Measurements from ENCODE around the gene PPP1R14B.

The PPP1R14B gene

DNA sequence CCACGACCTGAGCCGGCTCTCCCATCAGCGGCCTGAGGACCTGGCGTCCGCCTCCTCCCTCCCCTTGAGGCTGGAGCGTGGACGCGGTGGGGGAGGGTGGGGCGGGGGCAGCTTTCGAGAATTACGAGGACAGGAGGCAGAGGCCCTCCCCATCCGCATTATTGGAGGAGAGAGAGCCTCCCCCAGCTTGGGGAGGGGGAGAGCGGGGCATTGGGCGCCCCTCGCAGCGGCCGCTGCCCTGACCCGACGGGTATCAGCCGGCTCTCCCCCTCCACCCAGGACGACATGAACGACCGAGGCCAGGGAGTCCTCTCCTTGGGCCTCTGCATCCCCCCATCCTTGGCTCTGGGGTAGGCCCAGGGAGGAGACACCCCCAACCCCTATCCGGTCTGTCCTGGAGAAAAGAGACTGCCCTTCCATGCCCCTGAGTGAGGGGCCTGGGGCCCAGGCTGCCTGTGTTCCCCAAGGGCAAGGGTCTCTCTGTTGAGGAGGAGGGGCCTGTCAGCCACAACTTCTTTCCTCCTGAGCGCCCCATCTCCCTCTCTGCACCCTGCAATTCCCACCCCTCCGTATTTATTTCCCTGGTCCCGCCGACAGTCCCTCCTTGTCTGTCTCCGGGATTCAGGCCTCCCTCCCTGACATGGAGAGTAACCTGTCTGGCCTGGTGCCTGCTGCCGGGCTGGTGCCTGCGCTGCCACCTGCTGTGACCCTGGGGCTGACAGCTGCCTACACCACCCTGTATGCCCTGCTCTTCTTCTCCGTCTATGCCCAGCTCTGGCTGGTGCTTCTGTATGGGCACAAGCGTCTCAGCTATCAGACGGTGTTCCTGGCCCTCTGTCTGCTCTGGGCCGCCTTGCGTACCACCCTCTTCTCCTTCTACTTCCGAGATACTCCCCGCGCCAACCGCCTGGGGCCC lies 39.4 kb upstream of the PPP1R14B start:
- ChIA-PET POLR2A (interaction anchor here (1.2 to 2.9 kb wide), 2 partner anchors 16 to 39 kb away, joined by 3 to 30 read pairs; no protein-coding TSS in a partner anchor), CTCF (interaction anchor here (1.0 to 6.4 kb wide), 8 partner anchors 9 to 81 kb away, joined by 3 to 42 read pairs (median 4); partner anchors contain the start of gene CATSPERZ)
- Histone ChIP-seq H3K4me3 (ENCODE audit: control insufficient read depth in 1 of 7, extremely low read depth in 1 of 7, insufficient read depth in 4 of 7, low read depth in 2 of 7, low read length in 6 of 7) (peak overlapping the region; percentile 13 to 92 (median 81)), H3K27me3 (replicated peaks in 2 of 5; ENCODE audit: control insufficient read depth in 4 of 5, insufficient read depth in 5 of 5, low read length in 4 of 5) (peaks cover 0 to 19% (median 8%) of the 10 kb centered on the region in 5 experiments), H3K27ac (ENCODE audit: insufficient read depth in 1 of 2, low read depth in 1 of 2, low read length in 2 of 2, poor library complexity in 1 of 2, severe bottlenecking in 2 of 2) (peak overlapping the region; percentile 98 to 99), H3K4me1 (ENCODE audit: control extremely low read depth in 1 of 4, control insufficient read depth in 4 of 4, insufficient read depth in 4 of 4, low read length in 3 of 4) (peaks cover 0 to 22% (median 20%) of the 10 kb centered on the region in 4 experiments), H3K36me3 (ENCODE audit: control insufficient read depth in 4 of 4, insufficient read depth in 4 of 4, low read length in 3 of 4) (peaks cover 0 to 11% (median 2%) of the 10 kb centered on the region in 4 experiments), H3K9me3 (ENCODE audit: control extremely low read depth in 1 of 5, control insufficient read depth in 4 of 5, insufficient read depth in 2 of 5, low read depth in 1 of 5, low read length in 4 of 5) (no peaks in the 10 kb centered on the region)
- peak in 2 of 3 donors; percentile 43 to 48 for DNase-seq
- 39% methylated on average over 28 of the region's 40 CpGs for WGBS (ENCODE audit: insufficient coverage)

DNA sequence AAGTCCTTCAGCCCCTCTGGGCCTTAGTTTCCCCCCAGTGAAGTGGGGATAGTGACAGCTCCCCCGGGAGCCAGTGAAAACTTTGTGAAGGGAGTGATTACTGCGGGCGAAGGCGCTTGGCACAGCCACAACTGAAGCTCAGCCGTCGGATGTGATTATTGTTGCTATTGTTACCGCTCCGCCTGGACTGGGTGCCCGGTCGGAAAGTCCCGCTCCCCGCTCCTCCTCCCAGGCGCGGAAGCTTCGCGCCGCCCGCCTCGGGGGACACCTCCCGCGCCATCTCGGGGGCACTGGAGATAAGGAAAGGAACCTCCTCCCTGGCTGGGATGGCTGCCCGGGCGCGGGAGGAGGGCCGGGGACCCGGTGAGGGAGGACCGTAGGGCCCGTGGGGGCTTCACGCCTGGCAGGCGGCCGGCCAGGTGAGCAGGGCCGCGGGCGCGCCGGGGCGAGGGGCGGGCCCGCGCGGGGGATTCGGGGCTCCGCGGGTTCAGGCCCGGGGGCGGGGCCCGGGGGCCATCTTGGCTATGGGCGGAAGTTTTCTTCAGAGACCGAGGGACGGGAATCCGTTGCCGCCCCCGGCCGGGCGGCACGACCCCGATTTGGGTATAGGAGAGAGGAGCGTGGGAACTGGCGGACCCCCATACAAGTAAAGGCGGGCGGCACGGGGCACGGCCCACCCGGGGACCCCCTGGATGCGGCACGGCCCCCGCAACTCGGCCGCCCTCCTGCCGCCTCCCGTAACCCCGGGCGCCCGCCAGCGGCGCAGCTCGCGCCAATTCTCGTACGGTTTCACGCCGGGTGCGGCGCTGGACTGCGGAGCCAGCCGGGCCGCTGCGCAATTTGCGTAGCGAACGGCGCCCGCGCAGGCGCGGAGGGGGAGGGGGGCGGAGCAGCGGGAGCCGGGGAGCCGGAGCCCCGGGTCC lies 38.5 kb upstream of the PPP1R14B start, which contains the start of gene GPR137:
Gene GPR137, plus strand, starts transcription at position 887 of the 923 bp plus-strand sequence. CDS start 677 bp downstream, outside the sequence.
- peak; percentile 81 to 91 (median 89) for DNase-seq
- peak within 1 kb of the TSS; percentile 54 to 92 (median 81) for H3K4me3 ChIP-seq (ENCODE audit: control insufficient read depth in 1 of 7, extremely low read depth in 1 of 7, insufficient read depth in 4 of 7, low read depth in 2 of 7, low read length in 6 of 7)
- CTCF ChIA-PET = interaction anchor here (0.8 to 6.4 kb wide), 8 partner anchors 8 to 78 kb away, joined by 3 to 42 read pairs (median 4); partner anchors contain the start of genes CATSPERZ and TRMT112
- peaks cover 0 to 10% (median 0%) of the 10 kb centered on the region in 5 experiments for H3K27me3 ChIP-seq (replicated peaks in 2 of 5; ENCODE audit: control insufficient read depth in 4 of 5, insufficient read depth in 5 of 5, low read length in 4 of 5)
- POLR2A ChIA-PET = interaction anchor here (0.6 to 2.9 kb wide), 6 partner anchors 15 to 1135 kb away, joined by 3 to 30 read pairs (median 3); partner anchors contain the start of genes FKBP2 and PPP1R14B
- peak within 1 kb of the TSS; percentile 98 to 99 for H3K27ac ChIP-seq (ENCODE audit: insufficient read depth in 1 of 2, low read depth in 1 of 2, low read length in 2 of 2, poor library complexity in 1 of 2, severe bottlenecking in 2 of 2)
- H3K4me1 ChIP-seq (ENCODE audit: control extremely low read depth in 1 of 4, control insufficient read depth in 4 of 4, insufficient read depth in 4 of 4, low read length in 3 of 4) = peaks cover 0 to 21% (median 20%) of the 10 kb centered on the region in 4 experiments
- under 1% methylated on average over 63 of the region's 102 CpGs for WGBS (ENCODE audit: insufficient coverage)
- H3K36me3 ChIP-seq (ENCODE audit: control insufficient read depth in 4 of 4, insufficient read depth in 4 of 4, low read length in 3 of 4) = peaks cover 0 to 12% (median 2%) of the 10 kb centered on the region in 4 experiments
- no peaks in the 10 kb centered on the region for H3K9me3 ChIP-seq (ENCODE audit: control extremely low read depth in 1 of 5, control insufficient read depth in 4 of 5, insufficient read depth in 2 of 5, low read depth in 1 of 5, low read length in 4 of 5)

GRCh38 chr11:64284048-64284961 lies 37.6 kb upstream of the PPP1R14B start, which contains the start of gene BAD:
Gene BAD (minus strand): TSS chr11:64284665. CDS start chr11:64284368, 297 bp downstream.
- 6% methylated on average over 29 of the region's 44 CpGs for WGBS (ENCODE audit: insufficient coverage)
- POLR2A ChIA-PET = interaction anchor here (0.6 to 2.9 kb wide), 4 partner anchors 14 to 1136 kb away, joined by 3 to 30 read pairs (median 4); partner anchors contain the start of gene FKBP2
- H3K4me3 ChIP-seq (ENCODE audit: control insufficient read depth in 1 of 7, extremely low read depth in 1 of 7, insufficient read depth in 4 of 7, low read depth in 2 of 7, low read length in 6 of 7) = peak within 1 kb of the TSS; percentile 54 to 92 (median 81)

GRCh38 chr11:64283092-64283491 lies 36.3 kb upstream of the PPP1R14B start:
- no peak for DNase-seq
- Histone ChIP-seq H3K4me3 (ENCODE audit: control insufficient read depth in 1 of 7, extremely low read depth in 1 of 7, insufficient read depth in 4 of 7, low read depth in 2 of 7, low read length in 6 of 7) (no peak overlapping the region), H3K27me3 (replicated peaks in 2 of 5; ENCODE audit: control insufficient read depth in 4 of 5, insufficient read depth in 5 of 5, low read length in 4 of 5) (no peaks in the 10 kb centered on the region), H3K36me3 (ENCODE audit: control insufficient read depth in 4 of 4, insufficient read depth in 4 of 4, low read length in 3 of 4) (peaks cover 4 to 21% (median 9%) of the 10 kb centered on the region in 4 experiments), H3K27ac (ENCODE audit: insufficient read depth in 1 of 2, low read depth in 1 of 2, low read length in 2 of 2, poor library complexity in 1 of 2, severe bottlenecking in 2 of 2) (peak overlapping the region; percentile 28 to 99), H3K4me1 (ENCODE audit: control extremely low read depth in 1 of 4, control insufficient read depth in 4 of 4, insufficient read depth in 4 of 4, low read length in 3 of 4) (peaks cover 0 to 21% (median 20%) of the 10 kb centered on the region in 4 experiments), H3K9me3 (ENCODE audit: control extremely low read depth in 1 of 5, control insufficient read depth in 4 of 5, insufficient read depth in 2 of 5, low read depth in 1 of 5, low read length in 4 of 5) (no peaks in the 10 kb centered on the region)
- CTCF ChIA-PET = interaction anchor here (0.6 to 6.4 kb wide), 8 partner anchors 9 to 123 kb away, joined by 3 to 42 read pairs (median 6); partner anchors contain the start of genes CATSPERZ, FERMT3 and PLCB3
- POLR2A ChIA-PET = interaction anchor here (2.9 kb wide), 1 partner anchor 13 kb away, joined by 30 read pairs; no protein-coding TSS in a partner anchor
- 100% methylated on average over 3 of the region's 3 CpGs for WGBS (ENCODE audit: insufficient coverage)

More at GRCh38 chr11:64284048-64284961, 37.6 kb upstream of the PPP1R14B start, which contains the start of gene BAD:
- no peaks in the 10 kb centered on the region for H3K9me3 ChIP-seq (ENCODE audit: control extremely low read depth in 1 of 5, control insufficient read depth in 4 of 5, insufficient read depth in 2 of 5, low read depth in 1 of 5, low read length in 4 of 5)
- CTCF ChIA-PET = interaction anchor here (0.6 to 6.4 kb wide), 13 partner anchors 7 to 79 kb away, joined by 3 to 42 read pairs (median 4); partner anchors contain the start of genes CATSPERZ, FERMT3, PLCB3 and TRMT112
- peak within 1 kb of the TSS; percentile 98 to 99 for H3K27ac ChIP-seq (ENCODE audit: insufficient read depth in 1 of 2, low read depth in 1 of 2, low read length in 2 of 2, poor library complexity in 1 of 2, severe bottlenecking in 2 of 2)
- H3K4me1 ChIP-seq (ENCODE audit: control extremely low read depth in 1 of 4, control insufficient read depth in 4 of 4, insufficient read depth in 4 of 4, low read length in 3 of 4) = peaks cover 0 to 21% (median 20%) of the 10 kb centered on the region in 4 experiments
- H3K36me3 ChIP-seq (ENCODE audit: control insufficient read depth in 4 of 4, insufficient read depth in 4 of 4, low read length in 3 of 4) = peaks cover 0 to 12% (median 3%) of the 10 kb centered on the region in 4 experiments
- DNase-seq = peak; percentile 91 to 93 (median 93)
- peaks cover 0 to under 1% (median 0%) of the 10 kb centered on the region in 5 experiments for H3K27me3 ChIP-seq (replicated peaks in 2 of 5; ENCODE audit: control insufficient read depth in 4 of 5, insufficient read depth in 5 of 5, low read length in 4 of 5)

DNA sequence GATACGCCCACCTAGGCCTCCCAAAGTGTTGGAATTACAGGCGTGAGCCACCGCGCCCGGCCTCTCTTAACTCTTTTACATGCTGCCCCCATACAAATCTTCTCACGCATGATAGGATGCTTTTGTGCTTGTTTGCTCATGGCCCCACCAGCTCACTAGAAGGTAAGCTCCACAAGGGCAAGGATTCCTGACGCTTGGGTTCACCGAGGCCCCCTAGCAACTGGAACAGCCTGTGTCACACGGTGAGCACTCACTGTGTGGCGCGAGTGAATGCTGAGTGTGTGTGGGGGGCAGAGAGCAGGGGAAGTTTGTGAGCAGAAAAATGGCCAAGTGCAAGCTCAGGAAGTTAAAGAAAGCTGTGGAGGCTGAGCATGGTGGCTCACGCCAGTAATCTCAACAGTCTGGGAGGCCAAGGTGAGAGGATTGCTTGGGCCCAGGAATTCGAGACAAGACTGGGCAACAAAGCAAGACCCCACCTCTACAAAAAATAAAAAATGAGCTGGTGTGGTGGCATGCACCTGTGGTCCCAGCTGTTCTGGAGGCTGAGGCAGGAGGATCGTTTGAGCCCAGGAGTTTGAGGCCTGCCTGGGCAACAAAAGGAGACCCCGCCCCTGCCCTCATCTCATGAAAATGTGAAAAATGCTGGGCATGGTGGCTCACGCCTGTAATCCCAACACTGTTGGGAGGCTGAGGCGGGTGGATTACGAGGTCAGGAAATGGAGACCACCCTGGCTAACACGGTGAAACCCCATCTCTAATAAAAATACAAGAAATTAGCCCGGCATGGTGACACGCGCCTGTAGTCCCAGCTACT lies 35.4 kb upstream of the PPP1R14B start:
- ChIA-PET CTCF (interaction anchor here (0.6 to 6.4 kb wide), 5 partner anchors 11 to 122 kb away, joined by 3 to 42 read pairs (median 3); partner anchors contain the start of gene CATSPERZ), POLR2A (interaction anchor here (0.7 kb wide), 1 partner anchor 45 kb away, joined by 6 read pairs; no protein-coding TSS in a partner anchor)

More for the DNA sequence above, 35.4 kb upstream of the PPP1R14B start:
- no peak for DNase-seq
- H3K4me1 ChIP-seq (ENCODE audit: control extremely low read depth in 1 of 4, control insufficient read depth in 4 of 4, insufficient read depth in 4 of 4, low read length in 3 of 4) = peaks cover 0 to 21% (median 20%) of the 10 kb centered on the region in 4 experiments
- WGBS (ENCODE audit: insufficient coverage) = 98% methylated on average over 15 of the region's 22 CpGs
- H3K36me3 ChIP-seq (ENCODE audit: control insufficient read depth in 4 of 4, insufficient read depth in 4 of 4, low read length in 3 of 4) = peaks cover 4 to 26% (median 12%) of the 10 kb centered on the region in 4 experiments
- no peaks in the 10 kb centered on the region for H3K27me3 ChIP-seq (replicated peaks in 2 of 5; ENCODE audit: control insufficient read depth in 4 of 5, insufficient read depth in 5 of 5, low read length in 4 of 5)
- no peaks in the 10 kb centered on the region for H3K9me3 ChIP-seq (ENCODE audit: control extremely low read depth in 1 of 5, control insufficient read depth in 4 of 5, insufficient read depth in 2 of 5, low read depth in 1 of 5, low read length in 4 of 5)
- no peak overlapping the region for H3K4me3 ChIP-seq (ENCODE audit: control insufficient read depth in 1 of 7, extremely low read depth in 1 of 7, insufficient read depth in 4 of 7, low read depth in 2 of 7, low read length in 6 of 7)
- no peak overlapping the region for H3K27ac ChIP-seq (ENCODE audit: insufficient read depth in 1 of 2, low read depth in 1 of 2, low read length in 2 of 2, poor library complexity in 1 of 2, severe bottlenecking in 2 of 2)

Data from common myeloid progenitor, CD34-positive (primary cell).